IMR-90 (cell line): ENCODE data around the gene GALNT9.

ENCODE experiments used
- BHLHE40 ChIP-seq: fragments of 150-350 bp; IDR thresholded peaks from 2 replicates; pipeline ENCODE4 v1.6.1; 2016; ENCODE audit warnings: mild to moderate bottlenecking, low read depth, low read length
- CEBPB ChIP-seq: IDR thresholded peaks from 2 replicates; pipeline ENCODE4 v1.6.1; 2012; ENCODE audit warnings: low read depth, low read length, improper control_type of control experiment
- FOS ChIP-seq: fragments of 150-350 bp; IDR thresholded peaks from 2 replicates; pipeline ENCODE4 v1.6.1; 2016; ENCODE audit warnings: low read depth, low read length
- MAFK ChIP-seq: IDR thresholded peaks from 2 replicates; pipeline ENCODE4 v1.6.1; 2012; ENCODE audit warnings: low read depth, low read length, improper control_type of control experiment
- MXI1 ChIP-seq: IDR thresholded peaks from 2 replicates; pipeline ENCODE4 v1.6.1; 2012; ENCODE audit warnings: low read depth, mild to moderate bottlenecking, low read length, moderate library complexity, borderline replicate concordance
- POLR2A ChIP-seq: IDR thresholded peaks from 2 replicates; pipeline ENCODE4 v1.6.1; 2012; ENCODE audit warnings: mild to moderate bottlenecking, low read depth, low read length
- RAD21 ChIP-seq: IDR thresholded peaks from 2 replicates; pipeline ENCODE4 v1.6.1; 2012; ENCODE audit warnings: low read length, improper control_type of control experiment
- RCOR1 ChIP-seq: IDR thresholded peaks from 2 replicates; pipeline ENCODE4 v1.6.1; 2012; ENCODE audit warnings: mild to moderate bottlenecking, low read length, improper control_type of control experiment; ENCODE audit not compliant: insufficient replicate concordance
- SMC3 ChIP-seq: fragments of 150-350 bp; IDR thresholded peaks from 2 replicates; pipeline ENCODE4 v1.6.1; 2016; ENCODE audit warnings: low read depth, mild to moderate bottlenecking, antibody characterized with exemption, low read length, moderate library complexity
- USF2 ChIP-seq: fragments of 150-350 bp; IDR thresholded peaks from 2 replicates; pipeline ENCODE4 v1.6.1; 2017; ENCODE audit warnings: mild to moderate bottlenecking, antibody characterized with exemption, low read length, low read depth
- TF ChIP-seq, protein P1 (sequence below): conservative IDR thresholded peaks from 2 replicates; pipeline ENCODE4 v1.5.1; 2012; ENCODE audit warnings: mild to moderate bottlenecking, low read depth, low read length, improper control_type of control experiment

- TF ChIP-seq FOS (no peak), POLR2A (no peak), BHLHE40 (no peak), CEBPB (no peak), MXI1 (no peak), SMC3 (no peak), RCOR1 (no peak), MAFK (no peak), USF2 (no peak), RAD21 (no peak)
- TF ChIP-seq, protein P1, sequence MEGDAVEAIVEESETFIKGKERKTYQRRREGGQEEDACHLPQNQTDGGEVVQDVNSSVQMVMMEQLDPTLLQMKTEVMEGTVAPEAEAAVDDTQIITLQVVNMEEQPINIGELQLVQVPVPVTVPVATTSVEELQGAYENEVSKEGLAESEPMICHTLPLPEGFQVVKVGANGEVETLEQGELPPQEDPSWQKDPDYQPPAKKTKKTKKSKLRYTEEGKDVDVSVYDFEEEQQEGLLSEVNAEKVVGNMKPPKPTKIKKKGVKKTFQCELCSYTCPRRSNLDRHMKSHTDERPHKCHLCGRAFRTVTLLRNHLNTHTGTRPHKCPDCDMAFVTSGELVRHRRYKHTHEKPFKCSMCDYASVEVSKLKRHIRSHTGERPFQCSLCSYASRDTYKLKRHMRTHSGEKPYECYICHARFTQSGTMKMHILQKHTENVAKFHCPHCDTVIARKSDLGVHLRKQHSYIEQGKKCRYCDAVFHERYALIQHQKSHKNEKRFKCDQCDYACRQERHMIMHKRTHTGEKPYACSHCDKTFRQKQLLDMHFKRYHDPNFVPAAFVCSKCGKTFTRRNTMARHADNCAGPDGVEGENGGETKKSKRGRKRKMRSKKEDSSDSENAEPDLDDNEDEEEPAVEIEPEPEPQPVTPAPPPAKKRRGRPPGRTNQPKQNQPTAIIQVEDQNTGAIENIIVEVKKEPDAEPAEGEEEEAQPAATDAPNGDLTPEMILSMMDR = no peak
Measured at GRCh38 chr12:132367852-132368251, 38.5 kb upstream of the GALNT9 start.
